Body of pancreas (tissue), 4 donors: ENCODE measurements around the gene C19orf81. TPM values are rescaled to one million over a fixed set of nuclear protein-coding genes. Genes with fewer than 3 reads are reported as not detected.

Experiments used
- ATAC-seq: fragments of 150-250 bp; one replicate; pipeline ENCODE4 v1.9.1; 2016
- DNase-seq, 4 donors: peaks; one replicate each; pipeline ENCODE4 v3.0.0-alpha.2; 2019
- H3K27ac ChIP-seq, 4 donors: fragments of 200-600 bp; sonication (generic); 1 replicate in 3 of 4; 2 replicates in 1 of 4; pipeline versions ENCODE4 v1.5.1 to v1.6.1; 2016 to 2019; ENCODE audit warnings: mild to moderate bottlenecking in 1 of 4, mixed read lengths in 1 of 4, moderate library complexity in 1 of 4
- H3K27me3 ChIP-seq, 2 donors: fragments of 200-600 bp; sonication (generic); one replicate each; pipeline ENCODE4 v1.6.0; 2016; ENCODE audit warnings: mild to moderate bottlenecking in 1 of 2
- H3K36me3 ChIP-seq, 2 donors: fragments of 200-600 bp; sonication (generic); replicated peaks in 1 of 2; 2 replicates each; pipeline ENCODE4 v1.5.1; 2016; ENCODE audit warnings: low read depth in 2 of 2; ENCODE audit not compliant: insufficient read depth in 1 of 2
- H3K4me1 ChIP-seq: fragments of 200-600 bp; sonication (generic); one replicate; pipeline ENCODE4 v1.6.0; 2016
- H3K4me3 ChIP-seq, 2 donors: fragments of 200-600 bp; sonication (generic); 1 replicate in 1 of 2; 2 replicates in 1 of 2; pipeline ENCODE4 v1.5.1; 2016 to 2019
- H3K9me3 ChIP-seq, 3 donors: fragments of 200-600 bp; sonication (generic); 1 replicate in 2 of 3; 2 replicates in 1 of 3; pipeline ENCODE4 v1.5.1; 2016
- CTCF ChIP-seq, 7 experiments: fragments of 450-650 bp in 4 of 7; fragments of 200-600 bp in 3 of 7; sonication (generic) in 3 of 7; IDR thresholded peaks; one replicate each; pipeline ENCODE4 v1.5.1; 2016 to 2019; ENCODE audit warnings: antibody characterized with exemption in 7 of 7
- POLR2A ChIP-seq, 3 donors: fragments of 450-650 bp; IDR thresholded peaks; one replicate each; pipeline ENCODE4 v1.6.1; 2016; ENCODE audit warnings: antibody characterized with exemption in 3 of 3, mild to moderate bottlenecking in 2 of 3
- WGBS, 2 donors: methylation state at CpG; one replicate each; pipeline ENCODE4 v1.1.5; 2017; 5-methylcytosine and 5-hydroxymethylcytosine counted together
- intact Hi-C: fragments of 100-400 bp; cut with DNase I; formaldehyde crosslinking; loops from one replicate; pipeline ENCODE4 v1.15.1; 2023
- total RNA-seq, 2 donors: library from RNA; depleted of rRNA; stranded (reverse); fragments of >200 nt; gene quantifications; one replicate each; pipeline ENCODE4 v1.1.0, GENCODE V29; 2016

The C19orf81 gene
- total RNA-seq, 2 donors from 2014 or later: not detected

- peaks cover 0 to 6% of the 10 kb centered on the region in 2 donors for H3K27me3 ChIP-seq
- TF ChIP-seq POLR2A (IDR thresholded peaks at IDR 0.05) (no peak), CTCF (IDR thresholded peaks at IDR 0.05) (no peak)
- 64 to 71% methylated on average over 1 of the region's 1 CpG for WGBS, 2 donors
Observed at GRCh38 chr19:50676625-50677197, 27.5 kb downstream of the C19orf81 start.

GRCh38 chr19:50677636-50678035 is 28.4 kb downstream of the C19orf81 start:
- intact Hi-C loops: no loop called here
- H3K4me3 ChIP-seq: no peak overlapping the region
- no peaks in the 10 kb centered on the region for H3K9me3 ChIP-seq
- H3K36me3 ChIP-seq: no peaks in the 10 kb centered on the region
- no peak overlapping the region for H3K27ac ChIP-seq
- 42 to 51% methylated on average over 5 of the region's 5 CpGs for WGBS, 2 donors
- peaks cover 0 to 6% of the 10 kb centered on the region in 2 donors for H3K27me3 ChIP-seq
- ATAC-seq (no peak), DNase-seq (no peak)
- H3K4me1 ChIP-seq: no peaks in the 10 kb centered on the region
- TF ChIP-seq POLR2A (IDR thresholded peaks at IDR 0.05) (no peak), CTCF (IDR thresholded peaks at IDR 0.05) (no peak)

More at GRCh38 chr19:50676625-50677197, 27.5 kb downstream of the C19orf81 start:
- no peak overlapping the region for H3K4me3 ChIP-seq
- DNase-seq (no peak), ATAC-seq (no peak)
- H3K36me3 ChIP-seq: no peaks in the 10 kb centered on the region
- no peaks in the 10 kb centered on the region for H3K4me1 ChIP-seq
- intact Hi-C loops: no loop called here
- no peaks in the 10 kb centered on the region for H3K9me3 ChIP-seq
- H3K27ac ChIP-seq: no peak overlapping the region

- Histone ChIP-seq H3K27ac (no peak overlapping the region), H3K36me3 (no peaks in the 10 kb centered on the region), H3K27me3 (peaks cover 0 to 6% of the 10 kb centered on the region in 2 donors), H3K4me1 (no peaks in the 10 kb centered on the region), H3K9me3 (no peaks in the 10 kb centered on the region), H3K4me3 (no peak overlapping the region)
- intact Hi-C loops: no loop called here
- WGBS, 2 donors: 28 to 54% methylated on average over 3 of the region's 3 CpGs
- DNase-seq: no peak
- no peak for ATAC-seq
- TF ChIP-seq CTCF (IDR thresholded peaks at IDR 0.05) (no peak), POLR2A (IDR thresholded peaks at IDR 0.05) (no peak)
Observed at GRCh38 chr19:50678323-50678722, 29.1 kb downstream of the C19orf81 start.

GRCh38 chr19:50679177-50680125 is 30.2 kb downstream of the C19orf81 start:
- DNase-seq: peak; percentile 71 to 78 (median 74)
- Histone ChIP-seq H3K4me1 (no peaks in the 10 kb centered on the region), H3K36me3 (no peaks in the 10 kb centered on the region), H3K9me3 (no peaks in the 10 kb centered on the region), H3K4me3 (no peak overlapping the region), H3K27ac (no peak overlapping the region), H3K27me3 (peaks cover 0 to 6% of the 10 kb centered on the region in 2 donors)
- intact Hi-C loops: no loop called here
- peak; percentile 79 for ATAC-seq
- TF ChIP-seq CTCF (IDR thresholded peaks at IDR 0.05) (no peak), POLR2A (IDR thresholded peaks at IDR 0.05) (no peak)
- WGBS, 2 donors: 8 to 16% methylated on average over 23 of the region's 23 CpGs
